Osteocyte (in vitro differentiated cells): ENCODE measurements around the gene FAM9A. TPM values are rescaled to one million over a fixed set of nuclear protein-coding genes. Genes with fewer than 3 reads are reported as not detected.
A peak's percentile ranks its signal among the peaks of the same experiment; 100 is the strongest.

Source experiments
- DNase-seq: peaks from one replicate; pipeline ENCODE4 v3.0.0; 2021; ENCODE audit warnings: mixed read lengths; ENCODE audit not compliant: unreplicated experiment; ENCODE audit errors: extremely low spot score
- H3K27ac Mint-ChIP-seq: one replicate; pipeline ENCODE4 v1.8.0; 2021; ENCODE audit warnings: mild to moderate bottlenecking, mixed read lengths; ENCODE audit not compliant: unreplicated experiment
- H3K27me3 Mint-ChIP-seq: one replicate; pipeline ENCODE4 v1.8.0; 2021; ENCODE audit warnings: mixed read lengths; ENCODE audit not compliant: unreplicated experiment
- H3K36me3 Mint-ChIP-seq: one replicate; pipeline ENCODE4 v1.8.0; 2021; ENCODE audit warnings: mixed read lengths; ENCODE audit not compliant: unreplicated experiment
- H3K4me1 Mint-ChIP-seq: one replicate; pipeline ENCODE4 v1.8.0; 2021; ENCODE audit warnings: mixed read lengths; ENCODE audit not compliant: unreplicated experiment
- H3K4me3 Mint-ChIP-seq: one replicate; pipeline ENCODE4 v1.8.0; 2021; ENCODE audit warnings: mild to moderate bottlenecking, moderate library complexity, mixed read lengths; ENCODE audit not compliant: unreplicated experiment
- H3K9me3 Mint-ChIP-seq: one replicate; pipeline ENCODE4 v1.8.0; 2021; ENCODE audit warnings: mixed read lengths; ENCODE audit not compliant: unreplicated experiment
- CTCF ChIP-seq: fragments of 200-600 bp; sonication (generic); IDR thresholded peaks from 2 replicates; pipeline ENCODE4 v1.5.0; 2021; ENCODE audit warnings: antibody characterized with exemption, mild to moderate bottlenecking, moderate library complexity
- total RNA-seq: library from RNA; stranded (reverse); gene quantifications from 2 replicates; pipeline ENCODE4 v1.2.1, GENCODE V29; 2021

The FAM9A gene
- total RNA-seq, 1 donor from 2014 or later: not detected

- H3K36me3 Mint-ChIP-seq: no peaks in the 10 kb centered on the region
- no peak for TF ChIP-seq CTCF
Measured at GRCh38 chrX:8822002-8822401, 20.8 kb upstream of the FAM9A start.

GRCh38 chrX:8820910-8821527, 19.8 kb upstream of the FAM9A start:
- no peaks in the 10 kb centered on the region for H3K36me3 Mint-ChIP-seq
- no peak for DNase-seq
- no peaks in the 10 kb centered on the region for H3K9me3 Mint-ChIP-seq
- H3K4me1 Mint-ChIP-seq: no peaks in the 10 kb centered on the region
- no peak overlapping the region for H3K4me3 Mint-ChIP-seq
- H3K27me3 Mint-ChIP-seq: peaks cover 18% of the 10 kb centered on the region
- TF ChIP-seq CTCF: no peak
- H3K27ac Mint-ChIP-seq: no peak overlapping the region

More at GRCh38 chrX:8822002-8822401, 20.8 kb upstream of the FAM9A start:
- Mint-ChIP-seq H3K9me3 (no peaks in the 10 kb centered on the region), H3K27me3 (peaks cover 18% of the 10 kb centered on the region), H3K4me3 (no peak overlapping the region), H3K27ac (no peak overlapping the region), H3K4me1 (no peaks in the 10 kb centered on the region)
- DNase-seq: no peak

DNA sequence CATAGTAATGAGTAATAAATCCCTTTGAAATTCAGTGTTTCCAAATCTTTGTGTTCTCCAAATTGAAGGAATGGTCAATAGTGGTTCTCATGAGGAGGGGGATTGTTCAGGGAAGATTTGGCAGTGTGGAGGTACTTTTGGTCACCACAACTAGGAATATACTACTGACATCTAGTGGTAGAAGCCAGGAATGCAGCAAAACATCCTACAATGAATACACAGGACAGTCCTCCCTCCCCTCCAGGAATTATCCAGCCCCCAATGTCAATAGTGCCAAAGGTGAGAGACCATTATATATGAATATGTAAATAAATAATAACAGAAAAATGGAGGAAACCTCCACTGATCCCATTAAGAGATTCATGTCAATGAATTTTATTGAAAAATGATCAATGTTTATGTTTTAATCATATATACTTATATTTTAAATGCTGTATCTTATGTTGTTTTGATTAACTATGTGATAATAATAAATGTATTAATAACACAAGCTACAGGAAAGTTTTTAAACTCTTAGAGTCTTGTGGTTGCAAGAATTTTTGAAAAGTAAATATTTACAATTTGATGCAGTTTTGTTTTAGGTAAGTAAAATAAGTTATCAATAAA, 14.4 kb upstream of the FAM9A start:
- Mint-ChIP-seq H3K36me3 (no peaks in the 10 kb centered on the region), H3K27me3 (peaks cover 8% of the 10 kb centered on the region), H3K27ac (no peak overlapping the region), H3K4me1 (no peaks in the 10 kb centered on the region), H3K4me3 (no peak overlapping the region), H3K9me3 (no peaks in the 10 kb centered on the region)
- peak; percentile 84 for TF ChIP-seq CTCF
- DNase-seq: no peak

DNA sequence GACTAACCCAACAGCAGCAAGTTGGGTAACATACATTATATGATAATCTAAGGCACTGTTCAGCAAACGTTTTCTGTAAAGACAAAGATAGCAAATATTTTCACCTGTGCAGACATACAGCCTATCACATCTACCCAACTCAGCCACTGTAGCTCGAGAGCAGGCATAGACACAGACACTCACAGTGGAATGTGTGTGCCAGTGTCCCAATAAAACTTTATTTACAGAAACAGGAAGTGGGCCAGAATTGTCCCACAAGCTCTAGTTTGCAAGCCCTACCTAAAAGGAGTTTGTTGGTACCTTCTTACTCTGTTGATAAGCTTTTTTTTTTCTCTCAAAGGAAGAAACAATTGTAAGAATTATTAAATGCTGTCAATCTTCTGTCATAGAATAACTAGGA, 11.9 kb upstream of the FAM9A start:
- no peak for DNase-seq
- Mint-ChIP-seq H3K36me3 (no peaks in the 10 kb centered on the region), H3K27me3 (peaks cover 12% of the 10 kb centered on the region), H3K27ac (no peak overlapping the region), H3K9me3 (no peaks in the 10 kb centered on the region), H3K4me3 (no peak overlapping the region), H3K4me1 (no peaks in the 10 kb centered on the region)
- TF ChIP-seq CTCF: no peak

DNA sequence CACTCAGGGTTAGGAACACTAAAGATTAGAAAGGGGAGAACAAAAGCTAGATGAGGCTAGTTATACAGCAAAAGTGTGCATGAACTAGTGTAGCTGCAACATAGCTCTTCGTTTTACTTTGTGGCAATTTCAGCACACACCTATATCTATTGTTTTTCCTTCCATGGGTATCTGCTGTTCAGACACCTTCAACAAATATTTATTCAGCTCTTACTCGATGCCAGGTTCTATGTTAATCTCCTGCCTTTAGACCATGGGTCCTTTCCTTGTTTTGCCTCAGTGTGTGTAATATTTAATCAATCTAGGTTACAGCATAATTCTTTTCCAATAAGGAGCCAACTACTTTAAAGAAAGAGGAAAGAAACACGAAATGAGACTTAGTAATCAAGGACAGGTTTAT, 10.4 kb upstream of the FAM9A start:
- no peak for DNase-seq
- Mint-ChIP-seq H3K36me3 (no peaks in the 10 kb centered on the region), H3K9me3 (no peaks in the 10 kb centered on the region), H3K27me3 (peaks cover 16% of the 10 kb centered on the region), H3K4me3 (no peak overlapping the region), H3K27ac (no peak overlapping the region), H3K4me1 (no peaks in the 10 kb centered on the region)
- no peak for TF ChIP-seq CTCF
